ENCODE data around the gene BOD1L1. TPM values are rescaled to one million over a fixed set of nuclear protein-coding genes. Genes with fewer than 3 reads are reported as not detected.

Gene BOD1L1
- total and polyA plus RNA-seq, 2 of the 8 experiments (the other 6 are each of a cell fraction or from before 2014, with no cell fraction given) = 6.8 to 39.3 TPM

DNA sequence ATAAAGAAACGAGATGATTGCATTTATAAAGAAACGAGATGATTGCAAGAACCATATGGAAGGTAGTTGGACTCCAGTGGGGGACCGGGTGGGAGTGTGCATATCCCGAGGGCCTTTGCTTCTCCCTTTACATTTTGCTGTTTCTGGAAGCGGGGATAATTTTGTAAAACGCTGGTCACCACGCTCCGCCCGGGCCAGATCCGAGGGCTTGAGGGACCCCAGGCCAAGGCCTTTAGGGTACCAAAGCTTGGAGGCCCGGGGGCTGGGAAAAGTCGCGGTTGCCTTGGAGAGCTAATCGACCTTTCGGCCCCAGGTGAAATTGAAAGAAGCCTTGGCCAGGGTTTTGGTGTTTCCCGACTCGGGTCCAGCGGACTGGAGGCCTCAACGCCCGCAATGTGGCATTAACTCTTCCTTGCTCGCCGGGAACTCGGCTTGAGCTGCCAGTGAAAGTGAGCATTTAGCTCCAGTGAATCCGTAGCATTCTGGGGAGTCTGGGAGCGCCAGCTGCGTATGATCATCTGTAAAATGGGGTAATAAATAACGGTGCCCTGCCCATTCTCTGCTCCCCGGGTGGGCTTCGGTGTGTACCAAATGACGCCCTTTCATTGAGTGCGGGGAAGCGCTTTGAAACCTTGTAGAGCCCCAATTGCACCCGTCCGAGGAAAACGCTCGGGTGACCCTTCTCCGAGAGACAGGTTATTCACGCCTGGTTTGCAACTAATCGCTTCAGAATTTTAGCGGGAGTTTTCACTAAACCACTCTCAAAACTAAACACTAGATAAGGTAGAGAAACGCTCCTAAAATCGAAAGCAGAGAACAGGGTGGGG is 87.7 kb downstream of the BOD1L1 start:
- Histone ChIP-seq H3K79me1 (ENCODE audit: low read depth, low read length) (no peaks in the 10 kb centered on the region), H2BK5ac (ENCODE audit: low read depth, low read length) (no peak overlapping the region), H3K79me2 (ENCODE audit: control insufficient read depth in 1 of 2, insufficient read depth in 2 of 2, low read length in 2 of 2) (no peaks in the 10 kb centered on the region), H2AFZ (ENCODE audit: low read length) (no peak overlapping the region), H3K4ac (replicated peaks; ENCODE audit: insufficient read length, low read depth, low read length) (no peak overlapping the region), H3K56ac (replicated peaks; ENCODE audit: insufficient read length, low read depth, low read length) (no peak overlapping the region), H2AK5ac (ENCODE audit: low read depth, low read length) (no peak overlapping the region), H3K14ac (ENCODE audit: insufficient read length) (no peak overlapping the region), H3K4me1 (replicated peaks in 1 of 4; ENCODE audit: control insufficient read depth in 3 of 4, insufficient read depth in 4 of 4, low read length in 3 of 4) (peaks cover 3 to 25% (median 16%) of the 10 kb centered on the region in 4 experiments), H2BK12ac (ENCODE audit: low read depth, low read length) (no peak overlapping the region), H3K27me3 (replicated peaks in 1 of 4; ENCODE audit: control insufficient read depth in 3 of 4, extremely low read depth in 1 of 4, insufficient read depth in 3 of 4, low read length in 3 of 4) (peaks cover 93 to 100% (median 97%) of the 10 kb centered on the region in 4 experiments), H3K27ac (ENCODE audit: low read depth, low read length) (no peak overlapping the region), H3K23ac (ENCODE audit: insufficient read length) (no peak overlapping the region), H3K4me3 (ENCODE audit: extremely low read depth in 1 of 4, insufficient read depth in 2 of 4, low read depth in 3 of 4, low read length in 4 of 4) (peak overlapping the region in 1 of 4 experiments; percentile 31; a peak in 1 of 8 replicates), H3K9ac (replicated peaks in 1 of 4; ENCODE audit: extremely low read depth in 1 of 4, low read depth in 3 of 4, low read length in 3 of 4) (no peak overlapping the region), H4K91ac (replicated peaks; ENCODE audit: insufficient read length, low read length) (no peak overlapping the region), H3K18ac (ENCODE audit: extremely low read depth, low read length) (no peak overlapping the region), H4K20me1 (replicated peaks in 1 of 2; ENCODE audit: control insufficient read depth in 1 of 2, insufficient read depth in 2 of 2, low read length in 2 of 2) (peaks cover 15 to 40% of the 10 kb centered on the region in 2 experiments), H3K36me3 (ENCODE audit: control insufficient read depth in 2 of 4, insufficient read depth in 4 of 4, low read length in 3 of 4) (peaks cover 0 to 11% (median 0%) of the 10 kb centered on the region in 4 experiments; a peak in 1 of 8 replicates), H4K5ac (ENCODE audit: insufficient read length, low read depth, low read length) (no peak overlapping the region), H2BK20ac (ENCODE audit: low read length) (no peak overlapping the region), H3K4me2 (ENCODE audit: insufficient read depth in 1 of 2, low read depth in 2 of 2, low read length in 2 of 2) (peak overlapping the region in 1 of 2 experiments; percentile 62; a peak in 1 of 4 replicates), H2BK120ac (replicated peaks; ENCODE audit: low read depth, low read length) (no peak overlapping the region), H3K23me2 (ENCODE audit: low read depth, low read length) (peaks cover 2% of the 10 kb centered on the region; the same call in 1 of the 2 replicates), H4K8ac (ENCODE audit: extremely low read depth, insufficient read depth, low read length) (no peak overlapping the region), H2BK15ac (ENCODE audit: low read length) (no peak overlapping the region), H3K9me3 (ENCODE audit: insufficient read depth in 2 of 2, low read depth in 1 of 2, low read length in 1 of 2) (peaks cover 0 to 3% of the 10 kb centered on the region in 2 experiments; a peak in 2 of 4 replicates)
- no peak for FAIRE-seq
- CTCF ChIA-PET (ENCODE audit: partially characterized antibody) = interaction anchor here (0.6 to 6.2 kb wide), 4 partner anchors 13 to 69 kb away, joined by 3 to 132 read pairs (median 4); no protein-coding TSS in a partner anchor
- 7% methylated on average over 42 of the region's 42 CpGs; no CpG with 5 or more reads in 1 of the 2 experiments for WGBS, 2 experiments (ENCODE audit: extremely low coverage in 1 of 2, insufficient coverage in 1 of 2, insufficient read length in 1 of 2, insufficient replicate concordance in 2 of 2, low coverage in 1 of 2, low lambda C conversion rate in 2 of 2, missing lambda C conversion rate in 1 of 2)
- DNase-seq (ENCODE audit: low read depth in 1 of 2, low spot score in 2 of 2) = peak in 1 of 2 experiments; percentile 64
- POLR2A ChIA-PET (ENCODE audit: partially characterized antibody) = interaction anchor here (5.1 kb wide), 1 partner anchor 14 kb away, joined by 37 read pairs; no protein-coding TSS in a partner anchor
- no peak for TF ChIP-seq FOSL1 (IDR thresholded peaks at IDR 0.05; ENCODE audit: insufficient read depth, low read depth, low read length)
- no peak for TF ChIP-seq HDAC2 (IDR thresholded peaks at IDR 0.05; ENCODE audit: borderline replicate concordance in 1 of 2, low read depth in 2 of 2, low read length in 2 of 2)
- TF ChIP-seq RFX5 (IDR thresholded peaks at IDR 0.05; ENCODE audit: borderline replicate concordance, low read depth, low read length) = no peak
- TF ChIP-seq GABPA (IDR thresholded peaks at IDR 0.05; ENCODE audit: borderline replicate concordance, insufficient read depth, low read length) = 0 out of 2 replicates have a peak, but pooled peaks have one; percentile 33
- peak; percentile 79 for TF ChIP-seq SUZ12 (IDR thresholded peaks at IDR 0.05; ENCODE audit: low read length)
- peak; percentile 89 for TF ChIP-seq EZH2 (IDR thresholded peaks at IDR 0.05; ENCODE audit: low read depth, low read length, severe bottlenecking)
- peak; percentile 94 for TF ChIP-seq RNF2 (IDR thresholded peaks at IDR 0.05; ENCODE audit: borderline replicate concordance, low read depth, low read length, missing control alignments, poor library complexity, severe bottlenecking)
- TF ChIP-seq CBX5 (IDR thresholded peaks at IDR 0.05; ENCODE audit: low read depth, low read length) = no peak
- no peak for TF ChIP-seq EP300 (IDR thresholded peaks at IDR 0.05; ENCODE audit: borderline replicate concordance in 1 of 2, low read depth in 2 of 2, low read length in 2 of 2)

All from H1 (cell line).